SU-DHL-6 (cell line): ENCODE measurements around the gene ORC3.

Source experiments
- H2AFZ ChIP-seq: fragments of 200-600 bp; sonication (generic); 2 replicates; pipeline ENCODE4 v1.6.1; 2014; ENCODE audit warnings: low read depth, mild to moderate bottlenecking, moderate library complexity, mixed read lengths, antibody characterized with exemption, low read length; ENCODE audit not compliant: severe bottlenecking
- H3F3A ChIP-seq: fragments of 200-600 bp; shearing (Covaris generic); 2 replicates; pipeline ENCODE4 v1.6.0; 2016; ENCODE audit warnings: antibody characterized with exemption, mild to moderate bottlenecking; ENCODE audit not compliant: insufficient read depth
- H3K27ac ChIP-seq: fragments of 200-600 bp; sonication (generic); 2 replicates; pipeline ENCODE4 v1.5.1; 2016; ENCODE audit warnings: low read depth, mild to moderate bottlenecking, low read length, moderate library complexity, mixed read lengths
- H3K27me3 ChIP-seq: fragments of 200-600 bp; sonication (generic), shearing (Covaris generic); 2 replicates; pipeline ENCODE4 v1.6.0; 2014; ENCODE audit warnings: mild to moderate bottlenecking, low read length
- H3K36me3 ChIP-seq: fragments of 200-600 bp; sonication (generic); 2 replicates; pipeline ENCODE4 v1.6.1; 2014; ENCODE audit warnings: mild to moderate bottlenecking, low read length, mixed read lengths
- H3K4me2 ChIP-seq: fragments of 300-600, 200-600 bp; shearing (Covaris generic), sonication (generic); 2 replicates; pipeline ENCODE4 v1.6.0; 2014; ENCODE audit warnings: low read length, low read depth, mild to moderate bottlenecking; ENCODE audit not compliant: poor library complexity, severe bottlenecking
- H3K4me3 ChIP-seq: fragments of 200-600 bp; sonication (generic); 2 replicates; pipeline ENCODE4 v1.5.1; 2014; ENCODE audit warnings: antibody characterized with exemption, low read length, mild to moderate bottlenecking, mixed read lengths; ENCODE audit not compliant: insufficient read depth, poor library complexity, severe bottlenecking
- H3K79me2 ChIP-seq: fragments of 200-600 bp; sonication (generic); 2 replicates; pipeline ENCODE4 v1.6.1; 2014; ENCODE audit warnings: mild to moderate bottlenecking, low read length, moderate library complexity; ENCODE audit not compliant: insufficient read depth
- H3K9ac ChIP-seq: fragments of 200-600 bp; sonication (generic); 2 replicates; pipeline ENCODE4 v1.7.0; 2014; ENCODE audit warnings: mild to moderate bottlenecking, low read length
- H3K9me2 ChIP-seq: fragments of 200-600 bp; sonication (generic); replicated peaks from 2 replicates; pipeline ENCODE4 v1.6.1; 2014; ENCODE audit warnings: low read length; ENCODE audit not compliant: insufficient read depth
- H3K9me3 ChIP-seq: fragments of 200-600 bp; sonication (generic); 2 replicates; pipeline ENCODE4 v1.6.1; 2014; ENCODE audit warnings: low read length, mixed read lengths; ENCODE audit not compliant: insufficient read depth
- H4K20me1 ChIP-seq: fragments of 200-600 bp; sonication (generic); 2 replicates; pipeline ENCODE4 v1.6.1; 2014; ENCODE audit warnings: low read depth, mild to moderate bottlenecking, antibody characterized with exemption, low read length, moderate library complexity, mixed read lengths
- CTCF ChIP-seq: fragments of 200-600 bp; sonication (generic); IDR thresholded peaks from one replicate; pipeline ENCODE4 v1.5.1; 2017; ENCODE audit warnings: antibody characterized with exemption, mild to moderate bottlenecking, low read length, moderate library complexity; ENCODE audit not compliant: insufficient read depth, poor library complexity, severe bottlenecking
- EZH2phosphoT487 ChIP-seq: fragments of 200-600 bp; sonication (generic), shearing (Covaris generic); conservative IDR thresholded peaks from 2 replicates; pipeline ENCODE4 v1.6.1; 2018; ENCODE audit warnings: mild to moderate bottlenecking, antibody characterized with exemption, low read length, moderate library complexity, mixed read lengths

ORC3 gene

GRCh38 chr6:87671555-87672029, 81.7 kb downstream of the ORC3 start:
- Histone ChIP-seq H3K36me3 (peaks cover 25% of the 10 kb centered on the region), H4K20me1 (no peaks in the 10 kb centered on the region; the same call in 1 of the 2 replicates), H3K9me3 (no peaks in the 10 kb centered on the region), H3K4me2 (no peak overlapping the region), H3K9ac (no peak overlapping the region), H3F3A (peaks cover 59% of the 10 kb centered on the region), H3K4me3 (no peak overlapping the region), H3K27me3 (no peaks in the 10 kb centered on the region), H3K79me2 (peaks cover 9% of the 10 kb centered on the region; the same call in 1 of the 2 replicates), H2AFZ (no peak overlapping the region), H3K9me2 (no peaks in the 10 kb centered on the region), H3K27ac (peak overlapping the region; percentile 6; the same call in 1 of the 2 replicates)
- TF ChIP-seq EZH2phosphoT487 (no peak), CTCF (no peak)

GRCh38 chr6:87672641-87673040, 82.7 kb downstream of the ORC3 start:
- Histone ChIP-seq H3K9me2 (no peaks in the 10 kb centered on the region), H3K27me3 (no peaks in the 10 kb centered on the region), H3K79me2 (peaks cover 18% of the 10 kb centered on the region), H2AFZ (no peak overlapping the region), H3K4me3 (no peak overlapping the region), H3K27ac (no peak overlapping the region), H3F3A (peaks cover 59% of the 10 kb centered on the region; the same call in 1 of the 2 replicates), H3K9me3 (no peaks in the 10 kb centered on the region), H3K36me3 (peaks cover 33% of the 10 kb centered on the region), H3K9ac (no peak overlapping the region), H3K4me2 (no peak overlapping the region), H4K20me1 (no peaks in the 10 kb centered on the region; the same call in 1 of the 2 replicates)
- TF ChIP-seq EZH2phosphoT487 = no peak
- TF ChIP-seq CTCF = no peak

GRCh38 chr6:87673237-87673636, 83.3 kb downstream of the ORC3 start:
- Histone ChIP-seq H3K27ac (no peak overlapping the region), H3K79me2 (peaks cover 24% of the 10 kb centered on the region), H3F3A (peaks cover 56% of the 10 kb centered on the region; the same call in 1 of the 2 replicates), H3K27me3 (no peaks in the 10 kb centered on the region), H2AFZ (no peak overlapping the region), H3K9me2 (no peaks in the 10 kb centered on the region), H3K36me3 (peaks cover 37% of the 10 kb centered on the region), H3K4me3 (no peak overlapping the region), H3K9me3 (no peaks in the 10 kb centered on the region), H3K9ac (no peak overlapping the region), H3K4me2 (no peak overlapping the region), H4K20me1 (no peaks in the 10 kb centered on the region; the same call in 1 of the 2 replicates)
- TF ChIP-seq EZH2phosphoT487 (no peak), CTCF (no peak)

GRCh38 chr6:87674290-87674689, 84.4 kb downstream of the ORC3 start:
- Histone ChIP-seq H3K36me3 (peaks cover 40% of the 10 kb centered on the region), H3K9me2 (no peaks in the 10 kb centered on the region)

More at GRCh38 chr6:87674290-87674689, 84.4 kb downstream of the ORC3 start:
- Histone ChIP-seq H4K20me1 (no peaks in the 10 kb centered on the region; the same call in 1 of the 2 replicates), H3K27me3 (no peaks in the 10 kb centered on the region), H3F3A (peaks cover 54% of the 10 kb centered on the region), H3K4me2 (no peak overlapping the region), H2AFZ (no peak overlapping the region), H3K9me3 (no peaks in the 10 kb centered on the region), H3K4me3 (no peak overlapping the region), H3K9ac (no peak overlapping the region), H3K27ac (no peak overlapping the region), H3K79me2 (peaks cover 33% of the 10 kb centered on the region)
- TF ChIP-seq CTCF (no peak), EZH2phosphoT487 (no peak)
